Stomach smooth muscle (tissue), 2 donors: ENCODE results near the gene CALR3.
A peak's percentile ranks its signal among the peaks of the same experiment; 100 is the strongest.
"Not testable (repeated sequence)": the region's sequence is repeated elsewhere in the genome, so short reads cannot be mapped to it uniquely, and the experiment has no call there.

ENCODE experiments used
- H3K27ac ChIP-seq: one replicate; pipeline ENCODE4 v1.7.0; 2013; ENCODE audit warnings: mild to moderate bottlenecking, low read length, inconsistent platforms
- H3K27me3 ChIP-seq, 2 donors: one replicate each; pipeline ENCODE4 v1.7.0; 2013; ENCODE audit warnings: low read length in 2 of 2; ENCODE audit not compliant: insufficient read depth in 2 of 2, control insufficient read depth in 1 of 2
- H3K36me3 ChIP-seq, 2 donors: one replicate each; pipeline ENCODE4 v1.7.0; 2013; ENCODE audit warnings: low read length in 2 of 2; ENCODE audit not compliant: control insufficient read depth in 2 of 2, insufficient read depth in 2 of 2
- H3K4me1 ChIP-seq: one replicate; pipeline ENCODE4 v1.7.0; 2013; ENCODE audit warnings: low read length; ENCODE audit not compliant: control insufficient read depth, insufficient read depth
- H3K4me3 ChIP-seq, 2 donors: one replicate each; pipeline ENCODE4 v1.7.0; 2013; ENCODE audit warnings: low read length in 2 of 2
- H3K9ac ChIP-seq, 2 donors: one replicate each; pipeline ENCODE4 v1.7.0; 2013; ENCODE audit warnings: low read length in 2 of 2, mild to moderate bottlenecking in 1 of 2
- H3K9me3 ChIP-seq, 2 donors: one replicate each; pipeline ENCODE4 v1.7.0; 2013; ENCODE audit warnings: low read length in 2 of 2; ENCODE audit not compliant: control insufficient read depth in 2 of 2
- donor health status: healthy.
- donor health status: Pancreatic carcinoma.

The CALR3 gene, protein sequence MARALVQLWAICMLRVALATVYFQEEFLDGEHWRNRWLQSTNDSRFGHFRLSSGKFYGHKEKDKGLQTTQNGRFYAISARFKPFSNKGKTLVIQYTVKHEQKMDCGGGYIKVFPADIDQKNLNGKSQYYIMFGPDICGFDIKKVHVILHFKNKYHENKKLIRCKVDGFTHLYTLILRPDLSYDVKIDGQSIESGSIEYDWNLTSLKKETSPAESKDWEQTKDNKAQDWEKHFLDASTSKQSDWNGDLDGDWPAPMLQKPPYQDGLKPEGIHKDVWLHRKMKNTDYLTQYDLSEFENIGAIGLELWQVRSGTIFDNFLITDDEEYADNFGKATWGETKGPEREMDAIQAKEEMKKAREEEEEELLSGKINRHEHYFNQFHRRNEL

DNA sequence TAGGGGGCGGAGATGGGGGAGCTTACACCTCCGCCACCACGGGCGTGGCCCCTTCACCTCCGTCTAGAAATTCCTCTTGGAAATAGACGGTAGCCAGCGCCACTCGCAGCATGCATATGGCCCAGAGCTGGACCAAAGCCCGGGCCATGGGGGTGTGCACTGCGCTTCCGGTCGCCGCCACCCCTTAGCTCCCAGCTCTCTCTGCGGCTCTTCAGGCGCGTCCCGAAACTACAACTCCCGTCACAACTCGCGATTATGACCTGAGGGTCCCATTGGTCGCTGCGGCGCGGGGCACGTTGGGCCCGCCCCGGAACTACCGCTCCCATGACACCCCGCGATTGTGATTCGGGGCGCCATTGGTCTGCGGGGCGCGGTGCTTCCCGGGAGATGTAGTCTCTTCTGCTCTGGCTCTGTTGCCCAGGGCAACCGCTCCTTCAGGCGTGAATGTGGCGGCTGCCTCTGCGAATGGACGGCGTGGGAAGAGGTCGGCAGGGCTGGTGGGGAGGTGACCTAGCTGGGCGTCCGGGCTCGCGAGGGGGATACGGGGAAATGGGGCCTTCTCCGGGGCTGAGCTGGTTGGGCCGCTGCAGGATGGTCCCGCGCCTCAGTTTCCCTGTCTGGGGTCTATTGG, at the start of gene CALR3, which contains the start of gene C19orf44:
Gene CALR3, minus strand, starts transcription at position 186 of the 631 bp plus-strand sequence. Its CDS starts 38 bp downstream, at position 148.
Gene C19orf44, plus strand, starts transcription at position 413 of the 631 bp plus-strand sequence. CDS start 4,399 bp downstream, outside the sequence.
- no peaks in the 10 kb centered on the region for H3K9me3 ChIP-seq
- no peaks in the 10 kb centered on the region for H3K27me3 ChIP-seq
- peak within 1 kb of the TSS; percentile 66 to 75 for H3K9ac ChIP-seq
- peak within 1 kb of the TSS; percentile 89 to 93 for H3K4me3 ChIP-seq
- H3K27ac ChIP-seq, result peak within 1 kb of the TSS; percentile 55
- peaks cover 0 to 5% of the 10 kb centered on the region in 2 donors for H3K36me3 ChIP-seq
- H3K4me1 ChIP-seq, result peaks cover 11% of the 10 kb centered on the region

DNA sequence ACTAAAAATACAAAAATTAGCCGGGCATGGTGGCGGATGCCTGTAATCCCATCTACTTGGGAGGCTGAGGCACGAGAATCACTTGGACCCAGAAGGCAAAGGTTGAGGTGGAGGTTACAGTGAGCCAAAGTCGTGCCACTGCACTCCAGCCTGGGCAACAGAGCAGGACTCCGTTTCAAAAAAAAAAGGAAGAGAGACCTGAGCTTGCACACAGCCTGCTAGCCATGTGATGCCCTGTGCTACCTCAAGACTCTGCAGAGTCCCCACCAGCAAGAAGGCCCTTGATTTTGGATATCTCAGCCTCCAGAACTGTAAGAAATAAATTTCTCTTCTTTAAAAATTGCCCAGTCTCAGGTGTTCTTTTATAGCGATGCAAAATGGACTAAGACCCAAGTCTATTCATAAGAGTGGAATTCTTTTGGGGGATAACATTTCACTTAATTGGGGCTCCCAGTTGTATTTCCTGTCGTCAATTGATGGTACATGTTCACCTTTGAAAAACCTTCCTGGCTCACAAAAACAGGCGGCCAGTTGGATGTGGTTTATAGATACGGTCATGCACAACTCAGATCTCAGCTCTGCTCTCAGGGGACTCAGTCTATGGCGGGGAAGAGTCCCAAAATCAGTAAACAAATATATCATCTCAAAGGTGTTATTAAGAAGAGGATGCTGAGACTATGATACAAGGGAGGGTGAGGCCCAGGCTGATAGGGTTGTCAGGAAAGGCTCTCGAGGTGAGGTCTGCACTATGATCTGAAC, 48.7 kb upstream of the CALR3 start:
- Histone ChIP-seq H3K4me3 (no peak overlapping the region), H3K9me3 (no peaks in the 10 kb centered on the region), H3K36me3 (peaks cover 2% of the 10 kb centered on the region in 2 donors), H3K9ac (no peak overlapping the region), H3K4me1 (peaks cover 22% of the 10 kb centered on the region), H3K27me3 (no peaks in the 10 kb centered on the region), H3K27ac (no peak overlapping the region)

DNA sequence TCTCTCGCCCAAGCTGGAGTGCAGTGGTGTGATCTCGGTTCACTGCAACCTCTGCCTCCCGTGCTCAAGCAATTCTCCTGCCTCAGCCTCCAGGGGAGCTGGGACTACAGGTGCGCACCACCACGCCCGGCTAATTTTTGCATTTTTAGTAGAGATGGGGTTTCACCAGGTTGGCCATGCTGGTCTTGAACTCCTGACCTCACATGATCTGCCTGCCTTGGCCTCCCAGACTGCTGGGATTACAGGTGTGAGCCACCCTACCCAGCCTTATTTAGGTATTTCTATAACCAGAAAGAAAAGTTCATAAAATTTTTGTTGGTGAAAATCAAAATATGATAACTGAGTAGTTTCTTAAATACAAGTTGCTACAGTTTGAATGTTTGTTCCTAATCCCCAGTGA, 47.8 kb upstream of the CALR3 start:
- not testable (repeated sequence) for H3K36me3 ChIP-seq, H3K27me3 ChIP-seq, H3K27ac ChIP-seq, H3K9ac ChIP-seq, H3K9me3 ChIP-seq, H3K4me3 ChIP-seq
- H3K4me1 ChIP-seq, result peaks cover 24% of the 10 kb centered on the region

DNA sequence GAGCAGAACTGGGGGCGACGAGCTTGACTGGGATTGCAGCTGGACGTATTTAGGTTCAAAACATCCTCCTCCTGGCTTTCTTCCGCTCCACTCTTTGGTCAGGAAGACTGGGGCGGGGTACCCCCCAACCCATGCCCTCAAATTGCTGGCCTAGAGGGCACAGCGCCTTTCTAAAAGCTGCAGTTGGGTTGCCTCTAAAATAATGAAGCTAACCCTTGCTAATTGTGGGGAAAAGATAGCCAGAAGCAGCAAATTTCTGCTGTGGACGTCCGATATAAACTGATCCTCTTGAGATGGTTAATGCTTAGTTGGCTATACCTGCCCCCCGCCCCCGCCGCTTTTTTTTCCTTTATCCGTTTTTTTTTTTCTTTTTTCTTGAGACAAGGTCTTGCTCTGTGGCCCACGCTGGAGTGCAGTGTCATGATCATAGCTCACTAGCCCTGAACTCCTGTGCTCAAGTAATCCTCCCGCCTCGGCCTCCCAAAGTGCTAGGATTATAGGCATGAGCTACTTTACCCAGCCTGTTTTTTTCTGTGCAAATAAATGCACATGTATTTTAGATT, 47.0 kb upstream of the CALR3 start:
- Histone ChIP-seq H3K27ac (peak overlapping the region; percentile 64), H3K9ac (peak overlapping the region; percentile 81 to 95), H3K9me3 (no peaks in the 10 kb centered on the region), H3K4me1 (peaks cover 24% of the 10 kb centered on the region), H3K27me3 (no peaks in the 10 kb centered on the region), H3K4me3 (peak overlapping the region; percentile 84 to 91), H3K36me3 (peaks cover 4 to 5% of the 10 kb centered on the region in 2 donors)

DNA sequence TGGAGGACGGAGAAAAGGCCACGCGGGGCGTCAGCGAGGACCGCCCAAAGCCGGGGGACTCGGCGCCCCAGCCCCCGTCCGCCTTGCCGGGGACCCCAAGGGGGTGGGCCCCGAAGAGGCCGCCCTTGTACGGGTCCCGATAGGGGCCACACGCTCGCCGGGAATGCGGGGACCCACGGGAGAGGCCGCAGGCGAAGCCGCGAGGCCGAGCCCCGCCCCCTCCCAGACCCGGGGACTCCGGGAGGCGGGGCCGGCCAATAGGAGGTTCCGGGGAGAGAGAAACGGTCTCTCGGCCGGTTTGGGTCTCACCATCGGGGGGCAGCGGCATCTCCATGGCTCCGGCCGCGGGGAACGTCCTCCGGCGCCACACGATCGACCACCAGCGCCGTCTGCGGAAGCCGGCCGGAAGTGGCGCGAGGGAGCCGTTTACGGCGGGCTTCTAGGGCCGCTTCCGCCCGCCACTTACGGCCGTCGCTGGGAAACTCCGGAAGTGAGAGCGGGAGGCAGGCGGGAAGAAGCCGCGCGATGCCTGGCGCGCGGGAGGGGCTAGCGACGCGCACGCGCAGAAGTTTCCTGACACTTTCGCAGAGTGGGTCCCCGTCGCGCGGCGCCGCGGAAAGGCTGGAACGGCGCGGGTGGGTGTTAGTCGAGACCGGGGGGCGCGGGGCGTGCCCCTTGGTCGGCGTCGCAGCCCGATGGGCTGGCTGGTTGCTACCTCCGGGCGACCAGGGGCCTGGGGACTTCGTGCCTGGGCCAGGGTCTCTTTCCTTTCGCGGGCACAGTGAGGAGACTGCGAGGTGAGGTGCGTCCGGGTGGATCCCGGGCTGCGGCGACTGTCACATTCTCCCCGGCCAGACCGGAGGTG, 46.3 kb upstream of the CALR3 start, which contains the start of gene CHERP:
Gene CHERP, minus strand, starts transcription at position 393 of the 865 bp plus-strand sequence. Its CDS starts 59 bp downstream, at position 334.
- Histone ChIP-seq H3K27ac (peak within 1 kb of the TSS; percentile 64), H3K4me3 (peak within 1 kb of the TSS; percentile 91 to 93), H3K9me3 (no peaks in the 10 kb centered on the region), H3K4me1 (peaks cover 24% of the 10 kb centered on the region), H3K9ac (peak within 1 kb of the TSS; percentile 81 to 95), H3K27me3 (no peaks in the 10 kb centered on the region), H3K36me3 (peaks cover 10% of the 10 kb centered on the region in 2 donors)

DNA sequence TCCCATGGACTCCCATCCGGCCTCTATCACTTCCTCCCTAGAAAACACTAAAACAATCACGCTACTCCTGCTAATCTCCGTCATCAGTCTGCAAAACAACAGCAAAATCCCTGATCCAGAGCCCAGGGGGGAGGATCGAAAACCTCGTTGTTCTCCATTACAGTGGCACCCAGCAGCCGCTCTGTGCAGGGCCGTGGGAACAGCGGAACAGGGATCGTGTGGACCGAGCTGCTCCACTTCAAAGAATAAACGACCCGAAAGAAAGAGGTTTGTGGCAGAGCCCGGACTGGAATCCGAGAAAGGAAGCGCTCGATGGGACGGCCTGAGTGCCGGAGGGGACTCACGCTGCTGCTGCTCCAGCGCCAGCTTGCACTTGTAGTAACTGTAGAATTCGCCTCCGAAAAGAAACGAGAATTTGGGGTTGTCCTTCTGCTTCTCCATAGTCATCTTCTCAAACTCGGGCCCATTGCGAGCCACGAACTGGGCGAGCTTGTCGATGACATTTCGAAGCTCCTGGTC, 45.6 kb upstream of the CALR3 start:
- peaks cover 10% of the 10 kb centered on the region in 2 donors for H3K36me3 ChIP-seq
- no peaks in the 10 kb centered on the region for H3K27me3 ChIP-seq
- H3K9me3 ChIP-seq, result no peaks in the 10 kb centered on the region
- H3K4me3 ChIP-seq, result peak overlapping the region; percentile 91 to 93
- H3K4me1 ChIP-seq, result peaks cover 24% of the 10 kb centered on the region
- H3K9ac ChIP-seq, result peak overlapping the region; percentile 81 to 82
- peak overlapping the region; percentile 64 for H3K27ac ChIP-seq

DNA sequence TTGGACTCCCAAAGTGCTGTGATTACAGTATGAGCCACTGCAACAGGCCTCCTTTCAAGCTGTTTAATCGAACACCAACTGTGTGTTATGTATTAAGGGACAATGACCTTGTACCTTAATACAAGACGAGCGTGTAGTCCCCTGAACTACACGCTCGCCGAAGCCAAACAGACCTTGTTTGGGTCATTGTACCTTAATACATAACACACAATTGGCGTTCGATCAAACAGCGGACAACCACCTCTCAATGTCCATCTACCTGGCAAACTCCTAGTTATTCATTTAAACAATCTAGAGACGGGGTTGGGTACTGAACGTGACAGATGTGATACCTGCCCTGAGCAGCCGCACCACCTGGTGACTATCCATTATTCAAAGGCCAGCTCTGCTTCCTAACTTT, 45.0 kb upstream of the CALR3 start:
- Histone ChIP-seq H3K27me3 (no peaks in the 10 kb centered on the region), H3K4me1 (peaks cover 24% of the 10 kb centered on the region), H3K36me3 (peaks cover 10 to 13% of the 10 kb centered on the region in 2 donors)

DNA sequence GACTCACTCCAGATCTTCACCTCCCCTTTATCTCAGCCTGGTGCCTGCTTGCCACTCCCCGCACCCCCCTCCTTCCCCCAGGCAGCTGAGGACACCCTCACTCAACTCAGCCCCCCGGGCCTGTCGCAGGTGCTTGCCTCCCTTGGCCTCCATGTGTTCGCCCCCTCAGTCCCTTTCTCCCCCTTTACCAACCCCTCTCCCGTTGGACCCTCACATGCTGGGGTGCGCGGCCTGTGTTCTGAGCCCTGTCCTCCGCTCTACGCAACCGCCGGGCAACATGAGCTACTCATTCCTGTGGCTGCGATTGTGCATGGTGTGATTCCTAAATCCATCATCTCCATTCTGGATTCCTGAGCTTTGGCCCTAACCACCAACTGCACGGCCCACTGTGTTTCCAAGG, 41.1 kb upstream of the CALR3 start:
- no peaks in the 10 kb centered on the region for H3K9me3 ChIP-seq
- H3K36me3 ChIP-seq, result peaks cover 33 to 37% of the 10 kb centered on the region in 2 donors
- no peak overlapping the region for H3K27ac ChIP-seq
- no peak overlapping the region for H3K4me3 ChIP-seq
- no peaks in the 10 kb centered on the region for H3K27me3 ChIP-seq
- peaks cover 19% of the 10 kb centered on the region for H3K4me1 ChIP-seq
- H3K9ac ChIP-seq, result no peak overlapping the region

More for the DNA sequence above, 45.0 kb upstream of the CALR3 start:
- Histone ChIP-seq H3K27ac (no peak overlapping the region), H3K9me3 (no peaks in the 10 kb centered on the region), H3K9ac (peak overlapping the region; percentile 81 to 82), H3K4me3 (peak overlapping the region; percentile 91 to 93)

DNA sequence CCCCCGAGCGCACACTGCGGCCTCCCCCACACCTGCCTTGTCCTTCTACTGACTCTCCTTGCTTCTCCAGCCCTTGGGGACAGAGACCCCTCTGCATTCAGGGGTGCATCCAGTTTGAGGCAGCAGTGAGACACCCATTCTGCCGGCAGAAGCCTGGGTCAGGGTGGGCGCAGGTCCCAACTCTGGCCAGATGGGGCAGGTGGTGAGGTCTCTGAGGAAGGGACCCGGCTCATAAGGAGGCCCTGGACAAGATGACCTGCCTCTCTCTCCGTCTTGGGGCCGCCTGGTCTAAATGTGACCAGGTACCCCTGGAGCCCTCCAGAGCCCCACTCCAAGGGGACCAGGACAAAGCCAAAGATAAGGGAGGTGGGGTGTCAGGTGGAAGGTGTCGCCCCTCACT, 40.2 kb upstream of the CALR3 start:
- Histone ChIP-seq H3K4me3 (no peak overlapping the region), H3K4me1 (peaks cover 13% of the 10 kb centered on the region), H3K9ac (no peak overlapping the region), H3K27ac (no peak overlapping the region), H3K36me3 (peaks cover 43 to 45% of the 10 kb centered on the region in 2 donors), H3K27me3 (no peaks in the 10 kb centered on the region), H3K9me3 (no peaks in the 10 kb centered on the region)
